Aorta (tissue), 5 donors: ENCODE results near the gene ZBED4. TPM values are rescaled to one million over a fixed set of nuclear protein-coding genes. Genes with fewer than 3 reads are reported as not detected.

ENCODE experiments used
- ATAC-seq: fragments of 200-7000 bp; cut with Tn5 transposase; one replicate; pipeline ENCODE4 v1.9.1; 2022; ENCODE audit warnings: moderate library complexity; ENCODE audit not compliant: low FRiP score
- DNase-seq, 2 donors: peaks; one replicate each; pipeline ENCODE4 v3.0.0-alpha.2; 2020
- H3K27ac ChIP-seq, 2 donors: one replicate each; pipeline ENCODE4 v1.5.1; 2013; ENCODE audit warnings: low read length in 2 of 2, mild to moderate bottlenecking in 2 of 2, moderate library complexity in 2 of 2, control low read depth in 1 of 2, inconsistent platforms in 1 of 2, low read depth in 1 of 2
- H3K27me3 ChIP-seq, 2 donors: one replicate each; pipeline ENCODE4 v1.6.1; 2013; ENCODE audit warnings: control low read depth in 1 of 2, low read length in 1 of 2, mild to moderate bottlenecking in 1 of 2, moderate library complexity in 1 of 2; ENCODE audit not compliant: insufficient read depth in 2 of 2, control insufficient read depth in 1 of 2
- H3K36me3 ChIP-seq, 2 donors: one replicate each; pipeline ENCODE4 v1.6.1; 2013; ENCODE audit warnings: control low read depth in 1 of 2, low read length in 1 of 2, mild to moderate bottlenecking in 1 of 2; ENCODE audit not compliant: insufficient read depth in 2 of 2, control insufficient read depth in 1 of 2
- H3K4me1 ChIP-seq, 2 donors: one replicate each; pipeline ENCODE4 v1.6.1; 2013; ENCODE audit warnings: low read length in 2 of 2, control low read depth in 1 of 2, mild to moderate bottlenecking in 1 of 2, moderate library complexity in 1 of 2; ENCODE audit not compliant: insufficient read depth in 2 of 2, control insufficient read depth in 1 of 2
- H3K4me3 ChIP-seq, 2 donors: one replicate each; pipeline ENCODE4 v1.5.1; 2013; ENCODE audit warnings: low read length in 2 of 2, control low read depth in 1 of 2, mild to moderate bottlenecking in 1 of 2
- H3K9me3 ChIP-seq: one replicate; pipeline ENCODE4 v1.6.1; 2013; ENCODE audit warnings: mild to moderate bottlenecking, low read length; ENCODE audit not compliant: control insufficient read depth
- WGBS, 2 donors: extraction: QIAGEN DNeasy Blood & Tissue Kit; methylation state at CpG; one replicate each; pipeline ENCODE4 v1.1.7; 2013; 5-methylcytosine and 5-hydroxymethylcytosine counted together
- intact Hi-C, 2 donors: fragments of 100-400 bp; cut with DNase I; formaldehyde crosslinking; loops; one replicate each; pipeline versions ENCODE4 v1.14.2 to v1.15.0; 2022
- polyA plus RNA-seq, 2 donors: library from polyadenylated mRNA; stranded (reverse); fragments of 200-250 nt; gene quantifications; one replicate each; pipeline ENCODE4 v1.2.3, GENCODE V29; 2013
- total RNA-seq, 2 donors: library from RNA; stranded (reverse); fragmentation: NEBNext Ultra II Directional; extraction: Animal tissue kit (Norgen Biotek cat#: 25700); gene quantifications; one replicate each; pipeline ENCODE4 v1.2.1, GENCODE V29; 2021
- donor health status: healthy with polysubstance abuse.
- donor health status: Bipolar disorder and iron deficiency.
- donor health status: DM: no; HTN: no; CAD: no.
- donor health status: DM: no; HTN: no; CAD: no.
- donor health status: DM: yes; HTN: yes; CAD: no.

Gene ZBED4
- total and polyA plus RNA-seq, 4 donors: 1.3 to 9.7 (median 5.3) TPM

DNA sequence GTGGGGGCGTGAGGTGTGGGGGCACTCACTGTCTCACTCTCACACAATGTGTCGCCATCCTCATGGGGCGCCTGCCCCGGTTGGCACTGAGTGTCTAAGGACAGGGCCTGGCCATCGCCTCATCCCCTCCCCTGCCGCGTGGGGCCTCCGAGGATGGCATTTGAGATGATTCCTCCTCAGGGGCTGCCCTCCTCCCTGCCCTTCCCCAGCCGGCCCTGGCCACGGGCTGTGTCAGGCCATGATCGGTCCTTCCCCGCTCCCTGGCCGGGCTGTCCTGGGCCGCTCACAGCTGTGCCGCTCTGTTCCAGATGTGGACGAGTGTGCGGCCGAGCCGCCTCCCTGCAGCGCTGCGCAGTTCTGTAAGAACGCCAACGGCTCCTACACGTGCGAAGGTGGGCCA lies 69.3 kb downstream of the ZBED4 start:
- no peak overlapping the region for H3K4me3 ChIP-seq
- ATAC-seq: no peak
- no peak overlapping the region for H3K27ac ChIP-seq
- intact Hi-C loops: loop anchor here in 1 of 2 donors (10.0 kb wide), 2 partner anchors 52 to 282 kb away; partner anchors contain the start of gene SELENOO
- no peaks in the 10 kb centered on the region for H3K27me3 ChIP-seq
- H3K9me3 ChIP-seq: no peaks in the 10 kb centered on the region
- WGBS, 2 donors: 94 to 96% methylated on average over 22 to 25 of the region's 25 CpGs
- H3K4me1 ChIP-seq: no peaks in the 10 kb centered on the region
- peak in 1 of 2 donors; percentile 75 for DNase-seq
- H3K36me3 ChIP-seq: no peaks in the 10 kb centered on the region

DNA sequence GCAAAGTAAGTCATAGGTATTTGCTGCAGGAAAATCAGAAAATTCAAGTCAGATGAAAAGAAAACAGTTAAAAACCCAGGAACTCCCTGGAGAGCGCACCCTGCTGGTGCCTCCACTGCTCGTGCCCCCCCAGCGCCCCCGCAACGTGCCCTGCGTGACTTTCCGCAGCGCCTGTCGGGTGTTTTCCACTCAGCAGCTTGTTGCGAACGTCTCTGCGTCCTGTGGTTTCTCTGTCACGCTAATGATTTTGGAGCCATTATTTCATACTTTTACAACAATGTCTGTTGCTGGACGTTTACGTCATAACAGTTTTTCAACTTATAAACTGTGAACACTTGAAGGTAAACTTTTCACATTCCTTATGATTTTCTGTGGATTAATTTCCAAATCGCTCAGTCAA lies 69.8 kb downstream of the ZBED4 start:
- Histone ChIP-seq H3K36me3 (no peaks in the 10 kb centered on the region), H3K27me3 (no peaks in the 10 kb centered on the region), H3K4me3 (no peak overlapping the region), H3K9me3 (no peaks in the 10 kb centered on the region), H3K4me1 (no peaks in the 10 kb centered on the region), H3K27ac (no peak overlapping the region)
- ATAC-seq: no peak
- 83% methylated on average over 16 of the region's 16 CpGs for WGBS, 2 donors
- intact Hi-C loops: loop anchor here in 1 of 2 donors (10.0 kb wide), 2 partner anchors 51 to 281 kb away; partner anchors contain the start of gene SELENOO
- DNase-seq: no peak

DNA sequence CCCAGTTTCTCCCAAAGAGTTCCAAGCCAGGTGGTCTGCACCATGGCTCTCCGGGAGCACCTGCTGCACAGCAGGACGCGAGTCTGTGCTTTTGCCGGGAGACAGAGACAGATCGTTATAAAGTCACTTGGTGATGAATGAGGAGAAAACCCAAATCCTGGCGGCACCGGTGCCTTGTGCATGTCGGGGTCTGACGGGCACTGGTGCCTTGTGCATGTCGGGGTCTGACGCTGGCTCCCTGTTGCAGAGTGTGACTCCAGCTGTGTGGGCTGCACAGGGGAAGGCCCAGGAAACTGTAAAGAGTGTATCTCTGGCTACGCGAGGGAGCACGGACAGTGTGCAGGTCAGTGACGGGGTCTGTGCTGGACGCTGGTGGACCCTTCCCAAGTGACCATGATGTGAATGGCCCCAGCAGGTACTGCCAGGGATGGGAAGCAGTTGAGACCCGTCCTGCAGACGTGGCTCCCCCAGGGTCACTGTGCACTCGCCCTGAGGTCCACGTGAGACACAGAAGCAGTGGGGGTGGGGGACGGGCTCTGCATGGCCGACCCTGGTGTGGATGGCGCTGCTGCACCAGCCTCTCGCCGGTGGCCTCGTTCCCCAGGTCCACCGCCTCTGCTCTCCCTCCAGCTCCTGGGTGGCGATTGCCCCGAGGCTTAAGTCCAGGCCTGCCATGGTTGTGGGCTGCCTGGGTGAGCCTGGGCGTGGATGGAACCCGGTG lies 70.6 kb downstream of the ZBED4 start:
- peak; percentile 45 to 69 for DNase-seq
- no peaks in the 10 kb centered on the region for H3K36me3 ChIP-seq
- no peak overlapping the region for H3K27ac ChIP-seq
- WGBS, 2 donors: 96% methylated on average over 31 of the region's 31 CpGs
- ATAC-seq: no peak
- H3K27me3 ChIP-seq: no peaks in the 10 kb centered on the region
- no peaks in the 10 kb centered on the region for H3K4me1 ChIP-seq
- no peak overlapping the region for H3K4me3 ChIP-seq
- H3K9me3 ChIP-seq: no peaks in the 10 kb centered on the region
- intact Hi-C loops: loop anchor here in 1 of 2 donors (10.0 kb wide), 2 partner anchors 51 to 281 kb away; partner anchors contain the start of gene SELENOO

DNA sequence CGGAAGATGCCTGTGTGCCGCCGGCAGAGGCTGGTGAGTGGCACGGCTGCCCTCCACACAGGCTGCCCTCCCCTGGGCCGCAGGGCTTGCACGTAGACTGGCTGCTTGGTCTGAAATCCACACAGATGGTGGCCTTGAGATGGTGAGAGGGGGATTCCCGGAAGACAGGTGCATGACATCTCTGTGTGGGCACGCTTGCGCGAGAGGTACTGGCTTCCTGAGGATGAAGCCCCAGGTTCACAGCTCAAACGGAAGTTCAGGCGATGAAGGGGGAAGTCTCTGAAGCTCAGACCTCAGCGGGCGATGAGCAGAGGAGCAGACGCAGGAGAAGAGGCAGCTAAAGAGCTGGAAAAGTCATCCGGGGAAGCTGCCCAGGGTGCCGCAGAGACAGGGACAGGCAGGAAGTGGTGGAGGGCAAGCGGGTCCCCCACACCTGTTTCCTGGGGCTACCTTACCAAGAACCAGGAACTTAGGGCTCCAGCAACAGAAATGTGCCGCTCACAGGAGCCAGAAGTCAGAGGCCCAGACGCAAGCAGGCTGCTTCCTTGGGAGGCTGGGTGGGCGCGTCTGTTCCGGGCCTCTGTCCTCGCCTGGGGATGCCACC lies 72.0 kb downstream of the ZBED4 start:
- intact Hi-C loops: loop anchor here in 1 of 2 donors (10.0 kb wide), 2 partner anchors 49 to 279 kb away; partner anchors contain the start of gene SELENOO
- 89 to 93% methylated on average over 24 of the region's 24 CpGs for WGBS, 2 donors
- Histone ChIP-seq H3K27ac (no peak overlapping the region), H3K27me3 (no peaks in the 10 kb centered on the region), H3K36me3 (no peaks in the 10 kb centered on the region), H3K4me1 (no peaks in the 10 kb centered on the region), H3K4me3 (no peak overlapping the region), H3K9me3 (no peaks in the 10 kb centered on the region)
- DNase-seq (peak in 1 of 2 donors; percentile 45), ATAC-seq (no peak)

DNA sequence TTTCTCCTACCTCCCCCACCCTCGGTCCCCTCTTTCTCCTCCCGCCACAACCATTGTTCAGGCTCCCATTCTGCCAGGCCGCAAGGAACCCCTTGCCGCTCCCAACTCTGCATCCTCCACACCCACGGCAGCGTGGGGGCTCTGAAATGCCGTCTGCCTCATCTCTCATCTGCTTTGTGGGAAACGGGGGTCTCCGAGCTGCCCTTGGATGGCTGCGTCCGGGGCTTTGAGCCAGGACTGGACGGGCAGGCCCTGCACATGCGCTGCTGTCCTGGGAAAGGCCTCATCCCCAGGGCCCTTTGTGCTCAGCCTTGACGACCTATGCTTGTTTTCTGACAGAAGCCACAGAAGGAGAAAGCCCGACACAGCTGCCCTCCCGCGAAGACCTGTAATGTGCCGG lies 73.3 kb downstream of the ZBED4 start:
- H3K4me3 ChIP-seq: no peak overlapping the region
- 87% methylated on average over 16 to 18 of the region's 18 CpGs for WGBS, 2 donors
- no peaks in the 10 kb centered on the region for H3K4me1 ChIP-seq
- H3K36me3 ChIP-seq: no peaks in the 10 kb centered on the region
- ATAC-seq: no peak
- intact Hi-C loops: loop anchor here in 1 of 2 donors (10.0 kb wide), 2 partner anchors 48 to 278 kb away; partner anchors contain the start of gene SELENOO
- no peak overlapping the region for H3K27ac ChIP-seq
- H3K9me3 ChIP-seq: no peaks in the 10 kb centered on the region
- peak in 1 of 2 donors; percentile 44 for DNase-seq
- no peaks in the 10 kb centered on the region for H3K27me3 ChIP-seq

DNA sequence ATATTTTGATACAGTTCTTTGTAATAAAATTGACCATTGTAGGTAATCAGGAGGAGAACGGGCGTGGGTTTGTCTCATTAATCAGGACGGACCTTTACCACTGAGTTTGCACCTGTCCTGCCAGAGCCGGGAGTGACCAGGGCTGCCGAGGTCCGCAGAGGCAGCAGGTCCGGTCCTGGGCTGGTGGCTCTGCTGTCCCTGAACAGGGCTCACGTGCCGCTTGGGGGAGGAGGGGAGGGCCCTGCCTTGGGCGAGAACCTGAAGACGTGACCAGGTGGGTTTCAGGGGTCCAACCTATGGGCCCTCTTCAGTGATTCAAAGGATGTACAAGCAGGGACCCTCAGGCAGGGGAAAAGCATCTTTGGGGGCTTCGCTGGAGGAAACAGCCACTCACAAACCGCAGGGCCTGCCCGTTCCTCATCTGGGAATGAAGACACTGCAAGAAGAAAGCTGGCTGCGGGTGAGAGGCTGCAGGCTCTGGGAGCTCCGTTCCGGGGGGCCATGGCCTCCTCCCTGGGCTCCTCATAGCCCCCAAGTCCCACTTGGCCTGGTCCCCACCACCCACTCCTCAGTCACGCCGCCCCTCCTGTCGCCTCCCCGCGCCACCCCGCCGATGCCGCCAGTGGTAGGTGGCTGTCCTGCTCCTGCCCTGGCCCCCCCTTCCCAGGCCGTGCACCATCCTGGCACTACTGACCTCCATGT lies 74.0 kb downstream of the ZBED4 start:
- no peaks in the 10 kb centered on the region for H3K4me1 ChIP-seq
- H3K9me3 ChIP-seq: no peaks in the 10 kb centered on the region
- ATAC-seq (no peak), DNase-seq (peak in 1 of 2 donors; percentile 37)
- WGBS, 2 donors: 93% methylated on average over 20 to 26 of the region's 26 CpGs
- H3K36me3 ChIP-seq: no peaks in the 10 kb centered on the region
- no peak overlapping the region for H3K4me3 ChIP-seq
- no peak overlapping the region for H3K27ac ChIP-seq
- H3K27me3 ChIP-seq: no peaks in the 10 kb centered on the region
- intact Hi-C loops: loop anchor here in 1 of 2 donors (2.0 to 10.0 kb wide), 3 partner anchors 47 to 277 kb away; partner anchors contain the start of gene SELENOO

DNA sequence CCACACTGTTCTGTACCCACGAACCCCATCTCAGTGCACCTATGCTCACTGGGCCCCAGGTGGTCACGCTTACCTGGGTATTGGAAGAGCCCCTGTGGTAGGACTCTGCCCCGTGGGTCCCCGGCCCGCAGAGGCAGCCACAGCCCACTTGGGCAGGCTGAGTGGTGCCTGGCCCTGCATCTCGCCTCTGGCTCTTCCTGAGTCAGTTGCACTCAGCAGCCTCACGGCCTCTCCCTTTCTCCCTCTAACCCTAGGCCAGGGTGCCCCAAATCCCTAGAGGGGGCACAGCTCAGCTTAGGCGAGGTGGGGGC lies 74.5 kb downstream of the ZBED4 start:
- intact Hi-C loops: loop anchor here in 1 of 2 donors (2.0 to 10.0 kb wide), 3 partner anchors 47 to 277 kb away; partner anchors contain the start of gene SELENOO
- WGBS, 2 donors: 89% methylated on average over 8 of the region's 8 CpGs
- Histone ChIP-seq H3K9me3 (no peaks in the 10 kb centered on the region), H3K4me1 (no peaks in the 10 kb centered on the region), H3K27me3 (no peaks in the 10 kb centered on the region), H3K27ac (no peak overlapping the region), H3K4me3 (no peak overlapping the region), H3K36me3 (no peaks in the 10 kb centered on the region)
- ATAC-seq (no peak), DNase-seq (no peak)

DNA sequence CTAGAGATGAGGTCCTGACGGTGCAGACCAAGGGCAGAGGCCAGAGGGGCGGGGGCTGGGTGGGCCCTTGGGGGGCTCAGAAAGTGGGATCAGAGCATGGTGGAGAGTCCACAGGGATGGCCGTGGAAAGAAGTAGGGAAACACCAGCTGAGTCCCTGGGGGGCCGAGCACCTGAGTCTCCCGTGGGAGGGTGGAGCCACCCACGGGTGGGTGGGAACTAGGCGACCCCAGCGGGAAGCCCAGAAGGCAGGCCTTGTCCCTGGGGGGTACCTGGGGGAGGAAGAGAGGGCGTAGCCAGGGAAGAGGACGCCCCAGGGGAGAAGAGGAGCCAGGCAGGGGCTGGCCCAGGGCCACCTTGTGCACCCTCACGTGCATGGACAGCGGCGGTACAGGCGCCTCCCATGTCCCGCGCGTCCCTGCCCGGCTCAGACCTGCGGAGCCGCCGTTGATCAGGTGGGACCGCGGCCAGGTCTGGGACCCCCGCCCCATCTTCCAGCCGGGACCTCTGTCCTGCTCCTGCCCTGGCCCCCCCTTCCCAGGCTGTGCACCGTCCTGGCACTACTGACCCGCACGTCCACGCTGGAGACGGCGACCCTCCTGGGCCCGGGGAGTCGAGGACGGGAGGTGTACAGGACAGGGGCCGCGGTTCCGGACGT lies 75.0 kb downstream of the ZBED4 start:
- ATAC-seq (no peak), DNase-seq (no peak)
- Histone ChIP-seq H3K27ac (no peak overlapping the region), H3K4me3 (no peak overlapping the region), H3K4me1 (no peaks in the 10 kb centered on the region), H3K27me3 (no peaks in the 10 kb centered on the region), H3K9me3 (no peaks in the 10 kb centered on the region), H3K36me3 (no peaks in the 10 kb centered on the region)
- intact Hi-C loops: loop anchor here (1.0 to 10.0 kb wide), 4 partner anchors 46 to 276 kb away; partner anchors contain the start of gene SELENOO (in 1 of the 2)
- 38 to 39% methylated on average over 37 to 38 of the region's 38 CpGs for WGBS, 2 donors
